ENCODE results near the gene ZNF892. TPM values are rescaled to one million over a fixed set of nuclear protein-coding genes. Genes with fewer than 3 reads are reported as not detected.
A peak's percentile ranks its signal among the peaks of the same experiment; 100 is the strongest.

Gene ZNF892
- total RNA-seq, 2 experiments from 2014 or later = 0.82 to 1.1 TPM

- Mint-ChIP-seq H3K27ac (peak overlapping the region; percentile 96), H3K4me3 (peak overlapping the region; percentile 97), H3K9me3 (no peaks in the 10 kb centered on the region), H3K27me3 (no peaks in the 10 kb centered on the region), H3K4me1 (ENCODE audit: low read depth) (peaks cover 35% of the 10 kb centered on the region), H3K36me3 (ENCODE audit: low read depth) (peaks cover 17% of the 10 kb centered on the region)
- peak overlapping the region; percentile 97 for H3K4me3 ChIP-seq (ENCODE audit: low read length)
- no peak for TF ChIP-seq CTCF (IDR thresholded peaks at IDR 0.05)
- H3K9me3 ChIP-seq (ENCODE audit: control insufficient read depth in 1 of 2, insufficient read depth in 1 of 2, low read length in 2 of 2) = peaks cover 0 to 8% of the 10 kb centered on the region in 2 experiments
- CTCF ChIA-PET = interaction anchor here (1.3 to 2.4 kb wide), 3 partner anchors 45 to 90 kb away, joined by 3 to 6 read pairs (median 4); partner anchors contain the start of gene MRPS5
- peak overlapping the region in 1 of 2 donors; percentile 86 for H3K27ac ChIP-seq (ENCODE audit: low read depth in 1 of 2, low read length in 2 of 2)
- intact Hi-C loops (cut with DNase I, micrococcal nuclease) = no loop called here
- no peaks in the 10 kb centered on the region for H3K36me3 ChIP-seq (ENCODE audit: insufficient read depth, low read length)
- no peak for DNase-seq
- H3K27me3 ChIP-seq (ENCODE audit: control insufficient read depth in 1 of 2, insufficient read depth in 2 of 2, low read length in 2 of 2) = no peaks in the 10 kb centered on the region
- ATAC-seq (ENCODE audit: poor library complexity) = peak; percentile 10
- POLR2A ChIA-PET = interaction anchor here (1.1 to 2.9 kb wide), 6 partner anchors 45 to 235 kb away, joined by 3 to 33 read pairs (median 10); partner anchors contain the start of genes MAL and MRPS5
- peaks cover 15% of the 10 kb centered on the region for H3K4me1 ChIP-seq (ENCODE audit: insufficient read depth, low read length)
Measured at GRCh38 chr2:95166065-95166763, 41.1 kb upstream of the ZNF892 start.

GRCh38 chr2:95171902-95172301 is 35.4 kb upstream of the ZNF892 start:
- H3K27ac ChIP-seq (ENCODE audit: low read depth in 1 of 2, low read length in 2 of 2) = no peak overlapping the region
- peaks cover 12% of the 10 kb centered on the region for H3K4me1 Mint-ChIP-seq (ENCODE audit: low read depth)
- no peak for TF ChIP-seq CTCF (IDR thresholded peaks at IDR 0.05)
- H3K4me3 Mint-ChIP-seq = no peak overlapping the region
- no peaks in the 10 kb centered on the region for H3K9me3 ChIP-seq (ENCODE audit: control insufficient read depth in 1 of 2, insufficient read depth in 1 of 2, low read length in 2 of 2)
- intact Hi-C loops (cut with DNase I, micrococcal nuclease) = no loop called here
- CTCF ChIA-PET = no interaction called here
- ATAC-seq (ENCODE audit: poor library complexity) (no peak), DNase-seq (no peak)
- POLR2A ChIA-PET = no interaction called here
- no peaks in the 10 kb centered on the region for H3K9me3 Mint-ChIP-seq
- H3K27me3 ChIP-seq (ENCODE audit: control insufficient read depth in 1 of 2, insufficient read depth in 2 of 2, low read length in 2 of 2) = no peaks in the 10 kb centered on the region
- H3K4me1 ChIP-seq (ENCODE audit: insufficient read depth, low read length) = no peaks in the 10 kb centered on the region
- H3K36me3 ChIP-seq (ENCODE audit: insufficient read depth, low read length) = peaks cover 3% of the 10 kb centered on the region
- no peak overlapping the region for H3K27ac Mint-ChIP-seq
- H3K4me3 ChIP-seq (ENCODE audit: low read length) = no peak overlapping the region
- no peaks in the 10 kb centered on the region for H3K27me3 Mint-ChIP-seq
- peaks cover 17% of the 10 kb centered on the region for H3K36me3 Mint-ChIP-seq (ENCODE audit: low read depth)

- Mint-ChIP-seq H3K36me3 (ENCODE audit: low read depth) (peaks cover 38% of the 10 kb centered on the region), H3K27ac (no peak overlapping the region), H3K4me1 (ENCODE audit: low read depth) (peaks cover 6% of the 10 kb centered on the region), H3K4me3 (no peak overlapping the region), H3K9me3 (peaks cover 2% of the 10 kb centered on the region), H3K27me3 (no peaks in the 10 kb centered on the region)
- no peak for TF ChIP-seq CTCF (IDR thresholded peaks at IDR 0.05)
- ChIA-PET CTCF (no interaction called here), POLR2A (no interaction called here)
- Histone ChIP-seq H3K4me1 (ENCODE audit: insufficient read depth, low read length) (no peaks in the 10 kb centered on the region), H3K27ac (ENCODE audit: low read depth in 1 of 2, low read length in 2 of 2) (no peak overlapping the region), H3K36me3 (ENCODE audit: insufficient read depth, low read length) (peaks cover 19% of the 10 kb centered on the region), H3K9me3 (ENCODE audit: control insufficient read depth in 1 of 2, insufficient read depth in 1 of 2, low read length in 2 of 2) (no peaks in the 10 kb centered on the region), H3K4me3 (ENCODE audit: low read length) (no peak overlapping the region), H3K27me3 (ENCODE audit: control insufficient read depth in 1 of 2, insufficient read depth in 2 of 2, low read length in 2 of 2) (no peaks in the 10 kb centered on the region)
- no peak for ATAC-seq (ENCODE audit: poor library complexity)
- DNase-seq = no peak
- intact Hi-C loops (cut with DNase I, micrococcal nuclease) = no loop called here
Measured at GRCh38 chr2:95174031-95174542, 33.2 kb upstream of the ZNF892 start.
